IPS-20b (cell line): ENCODE data around the gene LAPTM5.

Experiments
- H3K27ac ChIP-seq: one replicate; pipeline ENCODE4 v1.5.1; 2013; ENCODE audit warnings: low read length
- H3K27me3 ChIP-seq: 2 replicates; pipeline ENCODE4 v1.6.1; 2013; ENCODE audit warnings: mild to moderate bottlenecking, low read length, inconsistent platforms; ENCODE audit not compliant: insufficient read depth
- H3K36me3 ChIP-seq: 2 replicates; pipeline ENCODE4 v1.6.1; 2013; ENCODE audit warnings: low read depth, mild to moderate bottlenecking, inconsistent platforms, low read length, moderate library complexity; ENCODE audit not compliant: insufficient read depth
- H3K4me1 ChIP-seq: 2 replicates; pipeline ENCODE4 v1.6.1; 2013; ENCODE audit warnings: mild to moderate bottlenecking, control low read depth, inconsistent platforms, low read length, moderate library complexity; ENCODE audit not compliant: insufficient read depth
- H3K4me3 ChIP-seq: 2 replicates; pipeline ENCODE4 v1.5.1; 2013; ENCODE audit warnings: mild to moderate bottlenecking, low read length, inconsistent platforms
- H3K9ac ChIP-seq: 2 replicates; pipeline ENCODE4 v1.6.1; 2013; ENCODE audit warnings: low read depth, mild to moderate bottlenecking, inconsistent platforms, low read length, moderate library complexity
- H3K9me3 ChIP-seq: 2 replicates; pipeline ENCODE4 v1.6.1; 2013; ENCODE audit warnings: mild to moderate bottlenecking, low read depth, low read length, inconsistent platforms; ENCODE audit not compliant: insufficient read depth

The LAPTM5 gene

DNA sequence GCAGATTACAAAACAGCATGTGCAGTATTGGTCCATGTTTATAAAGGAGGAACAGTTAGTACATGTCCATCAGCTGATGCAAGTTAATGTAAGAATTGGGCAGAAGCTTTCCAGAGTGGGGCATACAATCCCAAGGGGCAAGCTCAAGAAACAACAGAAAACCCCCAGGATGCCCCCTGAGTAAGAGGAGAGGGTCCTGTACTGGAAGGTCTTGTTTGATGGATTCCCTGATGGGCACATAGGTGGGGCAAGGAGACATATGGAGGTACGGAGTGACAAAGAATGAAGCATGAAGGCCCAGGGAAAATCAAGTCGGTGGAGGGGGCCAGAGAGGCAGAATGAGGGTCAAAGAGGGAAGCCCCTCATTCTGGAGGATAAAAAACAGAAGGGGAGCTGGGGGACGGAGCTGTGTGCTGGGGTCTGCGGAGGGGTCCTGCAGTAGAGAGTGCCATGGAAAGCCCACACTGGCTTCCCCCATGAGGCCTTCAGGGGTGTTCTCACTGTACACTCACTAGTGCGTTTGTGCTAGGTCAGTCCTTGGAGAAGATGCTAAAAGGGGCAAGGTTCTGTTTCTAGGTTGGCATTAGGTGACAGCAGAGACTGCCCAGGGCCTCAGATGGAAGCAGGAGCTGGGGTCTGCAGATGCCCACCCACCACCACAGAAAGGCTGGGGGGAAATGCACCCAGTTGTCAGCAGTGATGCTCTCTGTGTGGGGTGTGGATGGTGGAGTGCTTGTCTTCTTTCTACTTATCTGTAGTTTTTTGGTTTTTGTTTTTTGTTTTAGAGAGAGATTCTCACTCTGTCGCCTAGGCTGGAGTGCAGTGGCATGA lies 21.7 kb downstream of the LAPTM5 start:
- Histone ChIP-seq H3K27ac (no peak overlapping the region), H3K27me3 (no peaks in the 10 kb centered on the region), H3K4me3 (no peak overlapping the region), H3K36me3 (no peaks in the 10 kb centered on the region), H3K9me3 (no peaks in the 10 kb centered on the region), H3K4me1 (no peaks in the 10 kb centered on the region), H3K9ac (no peak overlapping the region)

GRCh38 chr1:30735124-30735523 lies 22.4 kb downstream of the LAPTM5 start:
- H3K27me3 ChIP-seq, result no peaks in the 10 kb centered on the region
- no peak overlapping the region for H3K27ac ChIP-seq
- no peaks in the 10 kb centered on the region for H3K4me1 ChIP-seq
- H3K9me3 ChIP-seq, result no peaks in the 10 kb centered on the region
- no peak overlapping the region for H3K9ac ChIP-seq
- no peak overlapping the region for H3K4me3 ChIP-seq
- H3K36me3 ChIP-seq, result no peaks in the 10 kb centered on the region

DNA sequence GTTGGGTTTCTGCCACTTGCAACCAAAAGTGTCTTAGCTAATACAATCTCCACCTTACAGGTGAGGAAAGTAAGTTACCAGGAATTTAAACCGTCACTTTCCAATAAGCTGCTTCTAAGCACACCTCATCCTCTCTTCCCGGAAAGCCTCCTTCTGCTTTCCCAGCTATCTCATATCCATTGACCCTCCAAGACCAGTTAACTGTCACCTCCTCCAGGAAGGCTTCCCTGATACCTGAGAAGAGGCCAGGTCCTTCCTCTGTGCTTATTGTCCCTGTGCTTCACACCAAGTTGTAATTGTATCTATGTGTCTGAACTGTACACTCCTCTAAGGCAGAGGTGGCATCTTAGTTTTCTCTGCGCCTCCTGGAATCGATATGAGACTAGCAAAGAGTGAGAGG lies 23.0 kb downstream of the LAPTM5 start:
- Histone ChIP-seq H3K4me1 (no peaks in the 10 kb centered on the region), H3K27me3 (no peaks in the 10 kb centered on the region), H3K27ac (no peak overlapping the region), H3K9me3 (no peaks in the 10 kb centered on the region), H3K4me3 (no peak overlapping the region), H3K36me3 (no peaks in the 10 kb centered on the region), H3K9ac (no peak overlapping the region)

DNA sequence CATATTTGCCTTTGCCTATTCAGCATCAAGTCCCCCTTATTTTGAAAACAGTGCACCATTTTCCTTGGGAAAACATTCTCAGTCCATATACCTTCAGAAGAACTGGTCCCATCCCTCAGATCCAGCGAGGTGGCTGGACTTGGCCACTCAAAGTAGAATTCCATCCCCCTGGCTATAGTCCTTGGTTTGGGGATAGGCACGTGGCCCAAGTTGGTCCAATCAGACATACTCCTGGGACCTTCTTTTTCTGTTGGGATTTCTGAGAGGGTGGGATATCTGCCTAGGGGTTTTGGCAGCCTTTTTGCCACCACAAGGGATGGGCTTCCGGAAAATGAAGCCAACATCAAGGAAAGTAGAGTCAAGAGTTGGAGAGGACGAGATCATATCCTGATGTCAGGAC lies 23.5 kb downstream of the LAPTM5 start:
- no peaks in the 10 kb centered on the region for H3K27me3 ChIP-seq
- H3K36me3 ChIP-seq, result no peaks in the 10 kb centered on the region
- H3K9me3 ChIP-seq, result no peaks in the 10 kb centered on the region
- no peak overlapping the region for H3K27ac ChIP-seq
- H3K4me1 ChIP-seq, result no peaks in the 10 kb centered on the region
- H3K4me3 ChIP-seq, result no peak overlapping the region
- H3K9ac ChIP-seq, result no peak overlapping the region

- no peaks in the 10 kb centered on the region for H3K4me1 ChIP-seq
- no peak overlapping the region for H3K4me3 ChIP-seq
- no peak overlapping the region for H3K9ac ChIP-seq
- no peaks in the 10 kb centered on the region for H3K9me3 ChIP-seq
- no peak overlapping the region for H3K27ac ChIP-seq
- H3K36me3 ChIP-seq, result no peaks in the 10 kb centered on the region
- no peaks in the 10 kb centered on the region for H3K27me3 ChIP-seq
Observed at GRCh38 chr1:30733493-30733892, 24.1 kb downstream of the LAPTM5 start.

DNA sequence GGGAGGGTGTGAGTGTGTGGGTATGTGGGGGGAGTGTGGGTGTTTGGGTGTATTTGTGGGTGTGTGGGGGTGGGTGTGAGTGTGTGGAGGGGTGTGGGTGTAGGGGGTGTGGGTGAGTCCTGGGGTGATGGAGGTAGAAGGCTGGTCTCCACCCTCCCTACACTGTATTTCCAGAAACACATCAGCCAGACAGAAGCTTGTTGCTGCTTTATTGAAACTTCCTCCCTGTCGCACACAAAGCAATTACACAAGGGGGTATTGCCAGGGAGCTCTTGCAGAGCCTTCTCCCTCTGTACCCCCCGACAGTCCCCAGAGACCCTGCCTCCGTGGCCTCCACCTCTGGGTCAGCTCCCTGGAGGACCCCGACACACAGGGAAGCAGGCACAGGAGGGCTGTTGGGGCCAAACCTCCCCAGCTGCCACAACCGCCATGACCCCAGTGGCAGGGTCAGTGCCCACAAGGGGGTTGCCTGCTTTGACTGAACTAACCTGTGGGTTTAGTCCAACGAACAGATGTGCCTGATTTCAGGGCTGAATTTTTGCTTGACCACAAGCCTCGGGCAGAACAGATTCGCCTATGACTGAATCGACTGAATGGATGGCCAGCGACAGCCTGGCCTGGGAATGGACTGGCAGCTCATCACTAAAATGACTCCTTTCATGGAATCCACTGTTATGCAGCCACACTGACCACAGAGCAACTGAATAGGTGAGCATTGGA lies 25.1 kb downstream of the LAPTM5 start:
- Histone ChIP-seq H3K4me3 (no peak overlapping the region), H3K4me1 (peaks cover 2% of the 10 kb centered on the region; the same call in 1 of the 2 replicates), H3K9me3 (no peaks in the 10 kb centered on the region), H3K27ac (no peak overlapping the region), H3K36me3 (no peaks in the 10 kb centered on the region), H3K9ac (no peak overlapping the region), H3K27me3 (no peaks in the 10 kb centered on the region)

GRCh38 chr1:30731806-30732276 lies 25.7 kb downstream of the LAPTM5 start:
- Histone ChIP-seq H3K9me3 (no peaks in the 10 kb centered on the region), H3K27me3 (no peaks in the 10 kb centered on the region), H3K4me3 (no peak overlapping the region), H3K27ac (no peak overlapping the region), H3K9ac (no peak overlapping the region), H3K4me1 (peaks cover 3% of the 10 kb centered on the region; the same call in 1 of the 2 replicates), H3K36me3 (no peaks in the 10 kb centered on the region)

DNA sequence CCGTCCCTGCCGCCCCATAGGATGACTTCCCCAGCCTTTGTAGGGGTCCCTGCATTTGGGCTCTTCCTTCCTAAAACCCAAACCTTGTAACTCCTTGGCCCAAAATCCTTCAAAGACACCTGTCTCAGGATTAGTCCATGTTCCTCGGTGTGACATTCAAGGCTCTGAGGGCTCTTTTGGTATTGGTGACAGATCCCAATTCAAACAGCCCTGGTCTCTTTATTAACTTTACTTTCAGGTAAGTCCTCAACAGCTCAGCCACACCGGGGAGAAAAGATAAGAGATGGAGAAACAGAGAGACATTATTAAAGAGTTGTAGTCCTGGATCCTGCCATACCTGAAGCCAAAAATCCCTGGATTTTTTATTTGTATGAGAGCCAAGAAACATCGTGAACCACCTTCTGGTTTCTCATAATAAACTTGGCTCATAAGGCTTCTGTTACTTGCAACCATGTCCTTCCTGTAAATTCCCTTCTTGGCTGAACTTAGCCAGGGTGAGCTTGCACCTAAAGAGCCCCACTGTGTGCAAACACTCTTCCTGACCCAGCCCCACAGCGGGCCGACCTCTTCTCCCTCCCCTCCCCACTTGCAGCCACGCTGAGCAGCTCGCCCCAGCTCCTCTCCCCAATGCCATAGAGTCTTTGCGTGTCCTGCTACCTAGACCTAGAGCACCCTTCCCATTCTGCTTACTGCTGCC lies 26.3 kb downstream of the LAPTM5 start:
- H3K4me3 ChIP-seq, result no peak overlapping the region
- peaks cover 3% of the 10 kb centered on the region; the same call in 1 of the 2 replicates for H3K4me1 ChIP-seq
- no peak overlapping the region for H3K9ac ChIP-seq

DNA sequence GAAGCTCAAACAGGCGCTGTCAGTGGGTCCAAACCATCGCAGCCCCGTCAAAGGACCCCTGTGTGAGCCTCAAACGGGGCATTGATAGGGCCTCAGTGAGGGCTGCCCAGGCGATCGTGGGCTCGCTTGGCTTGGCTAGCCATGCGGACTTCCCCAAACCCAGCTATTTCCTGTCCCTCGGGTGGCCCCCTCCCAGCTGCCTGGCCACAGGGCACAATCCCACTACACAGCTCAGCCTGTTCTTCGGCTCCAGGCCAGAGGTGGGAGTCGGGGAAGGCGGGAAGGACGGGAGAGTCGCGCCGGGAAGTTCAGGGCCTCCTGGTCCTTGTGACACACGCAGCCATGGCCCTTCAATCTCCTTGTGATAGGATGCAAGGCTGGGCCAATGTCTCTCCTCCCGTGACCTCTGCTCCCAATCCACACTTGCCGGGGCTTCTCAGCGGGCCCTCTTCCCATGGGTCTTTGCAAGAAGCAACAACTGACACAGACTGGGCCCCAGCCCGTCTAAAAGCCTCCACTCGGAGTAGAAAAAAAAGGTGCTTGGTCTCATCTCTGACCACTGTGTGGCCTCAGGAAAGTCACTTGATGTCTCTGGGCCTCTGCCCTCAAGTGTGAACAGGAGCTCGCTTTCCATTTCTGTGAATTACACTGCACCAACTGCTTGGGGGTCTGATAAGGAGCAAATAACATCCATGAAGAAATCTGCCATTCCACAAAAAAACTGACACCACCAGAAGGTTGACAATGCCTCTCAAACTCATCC lies 27.0 kb downstream of the LAPTM5 start:
- Histone ChIP-seq H3K4me3 (no peak overlapping the region), H3K36me3 (no peaks in the 10 kb centered on the region), H3K27me3 (no peaks in the 10 kb centered on the region), H3K9ac (no peak overlapping the region), H3K27ac (no peak overlapping the region), H3K9me3 (no peaks in the 10 kb centered on the region), H3K4me1 (peaks cover 3% of the 10 kb centered on the region; the same call in 1 of the 2 replicates)

More for the DNA sequence above, 26.3 kb downstream of the LAPTM5 start:
- Histone ChIP-seq H3K9me3 (no peaks in the 10 kb centered on the region), H3K27ac (no peak overlapping the region), H3K27me3 (no peaks in the 10 kb centered on the region), H3K36me3 (no peaks in the 10 kb centered on the region)

DNA sequence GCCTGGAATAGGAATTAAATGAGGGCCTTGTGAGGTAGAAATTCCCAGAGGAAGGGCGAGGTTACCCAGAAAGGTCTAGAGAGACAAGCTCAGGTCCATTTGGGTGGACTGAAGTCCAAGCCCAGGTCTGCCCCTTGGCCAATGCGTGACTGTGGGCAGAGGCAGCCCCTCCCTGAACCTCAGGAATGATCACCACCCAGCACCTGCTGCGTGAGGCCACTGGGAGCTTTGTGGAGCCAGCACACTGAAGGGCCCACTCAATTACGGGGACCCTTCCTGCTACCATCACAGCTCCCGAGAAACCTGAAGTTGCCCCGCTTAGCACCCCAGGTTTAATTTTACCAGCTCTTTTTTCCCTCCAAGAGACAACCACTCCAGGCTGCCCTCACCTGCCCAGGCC lies 27.7 kb downstream of the LAPTM5 start:
- no peak overlapping the region for H3K27ac ChIP-seq
- peaks cover 3% of the 10 kb centered on the region; the same call in 1 of the 2 replicates for H3K4me1 ChIP-seq
- H3K4me3 ChIP-seq, result no peak overlapping the region
- H3K9me3 ChIP-seq, result no peaks in the 10 kb centered on the region
- H3K9ac ChIP-seq, result no peak overlapping the region
- H3K27me3 ChIP-seq, result no peaks in the 10 kb centered on the region
- H3K36me3 ChIP-seq, result no peaks in the 10 kb centered on the region
